ENCODE measurements around the gene CEACAM16. TPM values are rescaled to one million over a fixed set of nuclear protein-coding genes. Genes with fewer than 3 reads are reported as not detected.
"Not testable (repeated sequence)": the region's sequence is repeated elsewhere in the genome, so short reads cannot be mapped to it uniquely, and the experiment has no call there.

CEACAM16 gene
- total RNA-seq, 1 donor from 2014 or later = not detected

DNA sequence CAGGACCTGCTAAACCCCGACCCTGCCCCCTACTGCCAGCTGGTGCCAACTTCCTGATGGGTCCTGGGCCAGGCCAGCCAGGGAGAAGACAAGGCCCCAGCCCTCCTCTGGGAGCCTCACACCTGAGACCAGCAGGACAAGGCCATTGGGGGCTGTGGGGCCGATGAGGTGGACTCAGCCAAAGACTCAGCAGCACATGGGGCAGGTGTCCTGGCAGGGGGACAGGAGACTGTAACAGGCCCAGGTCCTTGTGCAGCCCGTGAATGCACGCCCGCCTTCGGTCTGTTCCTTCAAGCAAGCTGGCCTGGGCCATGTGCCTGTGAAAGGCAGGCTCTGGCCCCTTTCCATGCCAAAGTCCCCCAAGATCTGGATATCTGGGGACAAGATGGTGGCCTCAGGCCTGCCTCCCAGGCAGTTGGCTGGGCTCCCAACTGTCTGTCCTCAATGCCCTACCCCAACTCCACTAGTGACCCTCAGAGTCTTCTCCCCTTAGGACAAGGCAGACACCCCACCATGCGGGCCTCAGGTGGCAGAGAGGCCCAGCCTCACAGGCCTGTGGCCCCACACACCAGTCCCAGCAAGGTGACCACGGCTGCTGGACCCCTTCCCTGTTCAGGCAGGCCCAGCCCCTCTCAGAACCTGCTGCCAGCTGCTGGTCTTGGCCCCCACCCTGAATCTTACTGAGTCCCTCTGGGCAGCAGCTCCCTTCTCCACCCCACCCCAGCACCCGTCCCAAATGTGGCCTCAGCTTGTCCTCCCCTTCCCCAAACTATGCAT lies 15.3 kb upstream of the CEACAM16 start:
- H3K9me3 Mint-ChIP-seq (ENCODE audit: unreplicated experiment) = no peaks in the 10 kb centered on the region
- no peak overlapping the region for H3K4me3 Mint-ChIP-seq (ENCODE audit: unreplicated experiment)
- no peaks in the 10 kb centered on the region for H3K27me3 Mint-ChIP-seq (ENCODE audit: unreplicated experiment)
- no peaks in the 10 kb centered on the region for H3K36me3 Mint-ChIP-seq (ENCODE audit: low read depth, unreplicated experiment)
- TF ChIP-seq, protein P1, sequence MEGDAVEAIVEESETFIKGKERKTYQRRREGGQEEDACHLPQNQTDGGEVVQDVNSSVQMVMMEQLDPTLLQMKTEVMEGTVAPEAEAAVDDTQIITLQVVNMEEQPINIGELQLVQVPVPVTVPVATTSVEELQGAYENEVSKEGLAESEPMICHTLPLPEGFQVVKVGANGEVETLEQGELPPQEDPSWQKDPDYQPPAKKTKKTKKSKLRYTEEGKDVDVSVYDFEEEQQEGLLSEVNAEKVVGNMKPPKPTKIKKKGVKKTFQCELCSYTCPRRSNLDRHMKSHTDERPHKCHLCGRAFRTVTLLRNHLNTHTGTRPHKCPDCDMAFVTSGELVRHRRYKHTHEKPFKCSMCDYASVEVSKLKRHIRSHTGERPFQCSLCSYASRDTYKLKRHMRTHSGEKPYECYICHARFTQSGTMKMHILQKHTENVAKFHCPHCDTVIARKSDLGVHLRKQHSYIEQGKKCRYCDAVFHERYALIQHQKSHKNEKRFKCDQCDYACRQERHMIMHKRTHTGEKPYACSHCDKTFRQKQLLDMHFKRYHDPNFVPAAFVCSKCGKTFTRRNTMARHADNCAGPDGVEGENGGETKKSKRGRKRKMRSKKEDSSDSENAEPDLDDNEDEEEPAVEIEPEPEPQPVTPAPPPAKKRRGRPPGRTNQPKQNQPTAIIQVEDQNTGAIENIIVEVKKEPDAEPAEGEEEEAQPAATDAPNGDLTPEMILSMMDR (IDR thresholded peaks at IDR 0.05; ENCODE audit: unreplicated experiment) = no peak
- H3K27ac Mint-ChIP-seq (ENCODE audit: unreplicated experiment) = no peak overlapping the region
- no peak for DNase-seq (ENCODE audit: low spot score)
- peaks cover 6% of the 10 kb centered on the region for H3K4me1 Mint-ChIP-seq (ENCODE audit: unreplicated experiment)

DNA sequence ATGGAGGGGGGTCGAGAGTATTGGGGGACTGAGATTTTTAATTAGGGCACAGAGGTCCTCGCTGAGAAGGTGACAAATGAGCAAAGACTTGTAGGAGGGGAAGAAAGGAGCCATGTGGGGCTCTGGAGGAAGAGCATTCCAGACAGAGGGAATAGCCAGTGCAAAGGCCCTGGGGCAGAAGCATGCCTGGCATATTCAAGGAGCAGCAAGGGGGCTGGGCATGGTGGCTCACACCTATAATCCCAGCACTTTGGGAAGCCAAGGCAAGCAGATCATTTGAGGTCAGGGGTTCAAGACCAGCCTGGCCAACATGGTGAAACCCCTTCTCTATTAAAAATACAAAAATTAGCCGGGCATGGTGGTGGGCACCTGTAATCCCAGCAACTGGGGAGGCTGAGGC lies 14.6 kb upstream of the CEACAM16 start:
- not testable (repeated sequence) for H3K4me1 Mint-ChIP-seq (ENCODE audit: unreplicated experiment); DNase-seq (ENCODE audit: low spot score); H3K36me3 Mint-ChIP-seq (ENCODE audit: low read depth, unreplicated experiment); H3K9me3 Mint-ChIP-seq (ENCODE audit: unreplicated experiment); H3K27ac Mint-ChIP-seq (ENCODE audit: unreplicated experiment); H3K27me3 Mint-ChIP-seq (ENCODE audit: unreplicated experiment)
- H3K4me3 Mint-ChIP-seq (ENCODE audit: unreplicated experiment) = peak overlapping the region; percentile 39

DNA sequence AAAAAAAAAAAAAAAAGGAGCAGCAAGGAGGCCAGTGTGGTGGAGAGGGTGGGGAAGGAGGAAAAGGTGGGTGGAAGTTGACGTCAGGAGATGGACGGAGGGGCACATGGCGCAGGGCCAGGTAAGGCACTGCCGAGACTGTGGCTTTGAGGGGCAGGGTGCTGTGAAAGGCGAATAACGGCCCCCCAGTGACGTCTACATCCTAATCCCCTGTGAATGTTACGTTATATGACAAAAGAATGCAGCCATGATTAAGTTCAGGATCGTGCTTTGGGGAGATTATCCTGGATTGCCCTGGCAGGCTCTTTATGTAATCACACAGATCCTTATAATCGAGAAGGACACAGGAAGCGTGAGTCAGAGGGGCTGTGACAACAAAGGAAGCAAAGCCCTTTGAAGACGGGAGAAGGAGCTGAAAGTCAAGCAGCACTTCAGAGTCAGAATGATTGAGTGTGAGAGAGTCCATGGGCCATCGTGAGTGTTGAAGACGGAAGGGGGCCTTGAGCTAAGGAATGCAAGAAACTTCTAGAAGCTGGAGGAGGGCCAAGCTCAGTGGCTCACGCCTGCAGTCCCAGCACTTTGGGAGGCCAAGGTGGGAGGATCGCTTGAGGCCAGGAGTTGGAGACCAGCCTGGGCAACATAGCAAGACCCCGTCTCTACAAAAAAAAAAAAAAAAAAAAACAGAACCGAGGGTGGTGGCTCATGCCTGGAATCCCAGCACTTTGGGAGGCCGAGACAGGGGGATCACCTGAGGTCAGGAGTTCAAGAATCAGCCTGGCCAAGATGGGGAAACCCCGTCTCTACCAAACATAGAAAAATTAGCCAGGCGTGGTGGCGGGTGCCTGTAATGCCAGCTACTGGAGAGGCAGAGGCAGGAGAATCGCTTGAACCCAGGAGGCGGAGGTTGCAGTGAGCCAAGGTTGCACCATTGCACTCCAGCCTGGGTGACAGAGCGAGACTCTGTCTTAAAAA lies 13.8 kb upstream of the CEACAM16 start:
- Mint-ChIP-seq H3K4me3 (ENCODE audit: unreplicated experiment) (peak overlapping the region; percentile 14), H3K9me3 (ENCODE audit: unreplicated experiment) (no peaks in the 10 kb centered on the region), H3K36me3 (ENCODE audit: low read depth, unreplicated experiment) (no peaks in the 10 kb centered on the region), H3K4me1 (ENCODE audit: unreplicated experiment) (peaks cover 6% of the 10 kb centered on the region), H3K27ac (ENCODE audit: unreplicated experiment) (peak overlapping the region; percentile 2), H3K27me3 (ENCODE audit: unreplicated experiment) (peaks cover 2% of the 10 kb centered on the region)
- TF ChIP-seq, protein P1 (IDR thresholded peaks at IDR 0.05; ENCODE audit: unreplicated experiment) = no peak
- no peak for DNase-seq (ENCODE audit: low spot score)

DNA sequence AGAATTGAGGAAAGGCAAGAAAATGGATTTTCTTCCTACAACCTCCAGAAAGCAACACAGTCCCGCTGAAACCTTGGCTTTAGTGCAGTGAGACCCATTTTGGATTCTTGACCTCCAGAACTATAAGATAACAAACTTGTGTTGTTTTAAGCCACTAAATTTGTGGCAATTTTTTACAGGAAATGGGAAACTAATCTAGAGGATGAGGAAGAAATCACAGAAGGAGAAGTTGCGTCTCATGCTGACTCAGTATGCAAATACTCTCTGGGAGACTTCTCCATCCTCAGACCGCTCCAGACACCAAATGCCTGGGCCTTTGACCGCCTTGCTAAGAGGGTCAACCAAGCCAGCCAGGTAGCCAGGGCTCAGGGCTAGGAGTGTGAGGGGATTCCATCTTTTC lies 13.1 kb upstream of the CEACAM16 start:
- Mint-ChIP-seq H3K27ac (ENCODE audit: unreplicated experiment) (no peak overlapping the region), H3K36me3 (ENCODE audit: low read depth, unreplicated experiment) (no peaks in the 10 kb centered on the region), H3K4me1 (ENCODE audit: unreplicated experiment) (peaks cover 6% of the 10 kb centered on the region), H3K27me3 (ENCODE audit: unreplicated experiment) (peaks cover 2% of the 10 kb centered on the region), H3K9me3 (ENCODE audit: unreplicated experiment) (no peaks in the 10 kb centered on the region), H3K4me3 (ENCODE audit: unreplicated experiment) (no peak overlapping the region)
- TF ChIP-seq, protein P1 (IDR thresholded peaks at IDR 0.05; ENCODE audit: unreplicated experiment) = no peak
- no peak for DNase-seq (ENCODE audit: low spot score)

DNA sequence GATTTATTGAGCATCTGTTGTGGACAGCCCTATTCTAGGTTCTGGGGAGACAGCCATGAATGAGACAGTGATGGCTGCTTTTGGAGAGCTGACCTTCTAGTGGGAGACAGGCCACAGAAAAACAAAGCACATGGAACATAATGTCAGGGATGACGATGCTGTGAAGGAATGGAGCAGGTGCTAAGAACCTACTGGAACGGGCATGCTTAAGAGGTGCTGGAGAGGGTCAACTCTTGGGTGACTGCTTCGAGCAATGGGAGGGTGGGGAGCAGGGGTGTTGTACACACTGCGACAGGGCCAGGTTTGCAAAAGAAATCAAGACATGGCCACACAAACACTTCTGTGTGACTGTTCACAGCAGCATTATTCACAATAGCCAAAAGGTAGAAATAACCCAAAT lies 12.1 kb upstream of the CEACAM16 start:
- Mint-ChIP-seq H3K4me1 (ENCODE audit: unreplicated experiment) (peaks cover 6% of the 10 kb centered on the region), H3K36me3 (ENCODE audit: low read depth, unreplicated experiment) (no peaks in the 10 kb centered on the region), H3K27me3 (ENCODE audit: unreplicated experiment) (peaks cover 2% of the 10 kb centered on the region), H3K27ac (ENCODE audit: unreplicated experiment) (no peak overlapping the region), H3K9me3 (ENCODE audit: unreplicated experiment) (no peaks in the 10 kb centered on the region), H3K4me3 (ENCODE audit: unreplicated experiment) (no peak overlapping the region)
- no peak for DNase-seq (ENCODE audit: low spot score)
- TF ChIP-seq, protein P1 (IDR thresholded peaks at IDR 0.05; ENCODE audit: unreplicated experiment) = no peak

Data from endothelial cell (in vitro differentiated cells).